Fibroblast of the aortic adventitia (primary cell): ENCODE data around the gene SMCO3. TPM values are rescaled to one million over a fixed set of nuclear protein-coding genes. Genes with fewer than 3 reads are reported as not detected.

Source experiments
- DNase-seq: peaks from one replicate; pipeline ENCODE4 v3.0.0-alpha.2; 2010; ENCODE audit warnings: low read depth
- H3K4me3 ChIP-seq: 2 replicates; pipeline ENCODE4 v1.5.1; 2011; ENCODE audit warnings: low read depth, mild to moderate bottlenecking, control low read depth, low read length, moderate library complexity
- CTCF ChIP-seq: IDR thresholded peaks from 2 replicates; pipeline ENCODE4 v1.5.1; 2011; ENCODE audit warnings: mild to moderate bottlenecking, low read length, control low read depth, inconsistent platforms; ENCODE audit not compliant: insufficient read depth
- total RNA-seq: library from RNA; depleted of rRNA; stranded (reverse); fragments of >200 nt; gene quantifications from 2 replicates; pipeline ENCODE4 v1.2.3, GENCODE V29; 2012; ENCODE audit warnings: low replicate concordance

Gene SMCO3
- total RNA-seq, 1 donor, result 0.09 TPM

DNA sequence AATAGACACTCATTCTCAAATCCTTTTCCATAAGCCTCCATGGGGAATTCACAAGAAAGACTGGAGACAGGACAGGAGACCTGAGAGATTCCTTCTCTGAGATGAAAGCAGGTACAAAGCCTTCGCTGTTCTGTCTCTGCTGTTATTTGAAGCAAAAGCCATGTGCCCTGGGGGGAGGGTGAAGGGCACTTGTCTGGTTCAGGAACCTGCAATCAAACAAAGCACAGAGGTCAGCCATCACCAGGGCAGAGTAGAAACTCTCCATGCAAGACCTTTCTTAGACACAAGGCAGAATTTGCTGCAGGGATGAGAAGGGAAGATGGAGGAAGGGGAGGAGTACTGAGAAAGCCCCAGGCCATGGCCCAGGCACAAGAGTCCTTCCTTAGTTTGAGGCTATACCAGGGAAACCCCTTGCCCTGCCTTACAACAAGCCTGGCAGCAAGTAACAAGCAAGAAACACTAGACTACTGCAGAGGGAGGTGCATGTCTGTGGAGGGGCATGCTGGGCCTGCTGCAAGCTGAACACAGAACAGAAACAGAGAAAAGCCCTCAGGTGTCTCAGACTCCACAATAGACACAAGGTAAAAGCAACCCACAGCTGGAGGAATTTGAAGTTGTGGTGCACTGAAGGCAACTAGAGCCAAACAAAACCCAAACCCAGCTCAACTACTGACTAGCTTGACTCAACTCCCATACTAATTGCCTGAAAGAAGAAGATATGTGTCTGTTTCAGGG is 37.1 kb upstream of the SMCO3 start:
- TF ChIP-seq CTCF, result no peak
- DNase-seq, result no peak
- H3K4me3 ChIP-seq, result no peak overlapping the region

DNA sequence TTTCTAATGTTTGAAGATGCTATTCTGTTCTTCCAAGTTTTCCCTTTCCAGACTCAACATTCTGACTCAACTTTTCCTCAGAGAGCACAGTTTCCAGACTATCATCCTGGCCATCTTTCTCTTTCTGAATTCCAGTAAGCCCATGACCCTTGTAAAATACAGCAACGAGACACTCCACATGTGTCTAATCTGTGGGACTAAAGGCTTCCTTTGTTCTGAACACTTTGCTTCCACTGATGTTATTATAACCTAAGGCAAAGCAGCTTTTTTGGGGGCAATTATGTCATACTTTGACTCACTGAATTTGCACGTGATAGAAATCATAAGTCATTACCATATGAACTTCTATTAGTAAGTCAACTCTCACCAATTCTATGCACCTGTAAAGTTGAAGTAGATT is 35.7 kb upstream of the SMCO3 start:
- peak; percentile 85 for DNase-seq
- TF ChIP-seq CTCF, result no peak
- no peak overlapping the region for H3K4me3 ChIP-seq

- H3K4me3 ChIP-seq, result no peak overlapping the region
- peak; percentile 73 for DNase-seq
- TF ChIP-seq CTCF, result no peak
Measured at GRCh38 chr12:14846876-14847580, 33.0 kb upstream of the SMCO3 start.

DNA sequence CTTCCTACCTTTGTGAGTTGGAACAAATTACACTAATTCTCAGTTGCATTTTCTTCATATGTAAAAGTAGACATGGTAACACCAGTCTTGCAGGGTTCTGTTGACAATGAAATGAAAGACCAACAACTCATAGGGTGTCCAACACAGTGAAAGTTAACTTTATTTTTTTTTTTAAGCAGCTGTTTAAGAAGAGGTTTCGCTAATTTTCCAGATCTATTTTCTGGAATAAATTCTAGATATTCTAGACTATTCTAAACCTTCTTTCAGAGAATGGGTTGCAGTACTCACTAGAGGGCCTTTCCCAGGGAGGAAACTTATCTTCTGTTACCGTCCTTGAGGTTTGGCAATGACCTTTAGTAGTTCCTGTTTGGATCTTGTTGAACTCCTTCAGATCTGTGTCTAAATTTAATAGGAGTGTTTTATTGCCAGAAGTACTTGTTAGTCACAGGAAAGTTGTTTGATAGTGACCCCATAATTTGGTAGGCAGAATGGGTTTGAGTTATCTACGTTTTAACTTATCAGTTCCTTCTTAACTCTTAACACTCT is 32.1 kb upstream of the SMCO3 start:
- peak; percentile 27 for TF ChIP-seq CTCF
- H3K4me3 ChIP-seq, result no peak overlapping the region
- DNase-seq, result peak; percentile 87

DNA sequence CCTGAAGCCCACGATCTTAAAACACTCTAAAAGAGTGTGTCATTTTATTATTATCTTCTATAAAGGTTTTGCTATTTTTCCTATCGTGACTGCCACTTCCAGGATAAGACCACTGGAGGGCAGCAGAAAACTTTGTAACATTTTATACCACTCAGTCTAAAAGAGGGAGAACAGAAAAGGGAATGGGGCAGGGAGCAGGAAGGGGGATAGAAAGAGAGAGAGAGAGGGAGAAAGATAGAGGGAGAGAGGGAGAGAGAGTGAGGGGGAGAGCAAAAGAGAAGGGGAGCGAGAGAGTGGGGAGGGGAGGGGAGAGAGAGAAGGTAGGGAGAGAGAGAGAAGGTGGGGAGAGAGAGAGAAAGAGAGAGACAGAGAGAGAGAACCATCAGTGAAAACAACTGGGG is 31.4 kb upstream of the SMCO3 start:
- peak; percentile 80 for DNase-seq
- TF ChIP-seq CTCF, result peak; percentile 70
- H3K4me3 ChIP-seq, result no peak overlapping the region

- no peak overlapping the region for H3K4me3 ChIP-seq
- DNase-seq, result no peak
- no peak for TF ChIP-seq CTCF
Measured at GRCh38 chr12:14844401-14844800, 30.4 kb upstream of the SMCO3 start.
